ENCODE data around the gene CHST13. TPM values are rescaled to one million over a fixed set of nuclear protein-coding genes. Genes with fewer than 3 reads are reported as not detected.
"Not testable (repeated sequence)": the region's sequence is repeated elsewhere in the genome, so short reads cannot be mapped to it uniquely, and the experiment has no call there.

CHST13 gene
- total RNA-seq, 1 experiment from 2014 or later = 0.91 TPM

DNA sequence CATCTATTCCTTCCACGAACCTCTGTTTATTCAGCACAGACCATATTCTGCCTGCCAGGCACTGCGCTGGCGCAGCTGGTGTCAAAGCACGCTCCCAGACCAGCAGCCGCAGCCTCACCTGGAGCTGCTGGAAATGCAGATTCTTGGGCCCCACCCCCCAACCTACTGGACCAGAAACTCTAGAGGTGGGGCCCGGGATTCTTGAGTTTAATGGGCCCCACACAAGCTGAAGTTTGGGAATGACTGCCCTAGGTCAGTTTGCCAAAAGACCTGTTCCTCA, 7.0 kb downstream of the CHST13 start:
- no peak overlapping the region for H3K27ac ChIP-seq (ENCODE audit: low read depth, low read length)
- H3K4me2 ChIP-seq (ENCODE audit: low read length) = no peak overlapping the region
- peaks cover 46% of the 10 kb centered on the region for H3K27me3 ChIP-seq (ENCODE audit: insufficient read depth, low read length)
- intact Hi-C loops (cut with micrococcal nuclease) = no loop called here
- ChIA-PET POLR2A (no interaction called here), RAD21 (ENCODE audit: low non-redundant PET in 1 of 2, low total read pairs in 2 of 2, uncharacterized antibody in 2 of 2, unreplicated experiment in 2 of 2) (no interaction called here), CTCF (no interaction called here)
- no TSS peak for BruUV-seq (replicated peaks)
- ATAC-seq (no peak), DNase-seq (ENCODE audit: low read depth, low spot score) (no peak)
- H3K4me3 ChIP-seq (replicated peaks in 1 of 2; ENCODE audit: low read depth in 1 of 2, low read length in 2 of 2) = no peak overlapping the region
- H3K79me2 ChIP-seq (ENCODE audit: insufficient read depth, low read length) = no peaks in the 10 kb centered on the region
- TF ChIP-seq, protein P1, sequence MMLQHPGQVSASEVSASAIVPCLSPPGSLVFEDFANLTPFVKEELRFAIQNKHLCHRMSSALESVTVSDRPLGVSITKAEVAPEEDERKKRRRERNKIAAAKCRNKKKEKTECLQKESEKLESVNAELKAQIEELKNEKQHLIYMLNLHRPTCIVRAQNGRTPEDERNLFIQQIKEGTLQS (IDR thresholded peaks at IDR 0.05) = no peak
- no peak for TF ChIP-seq EZH2phosphoT487 (IDR thresholded peaks at IDR 0.05; ENCODE audit: borderline replicate concordance)
- no peak for TF ChIP-seq POLR2A (IDR thresholded peaks at IDR 0.05; ENCODE audit: borderline replicate concordance, extremely low read depth, insufficient read depth, insufficient read length)
- TF ChIP-seq EGR1 (IDR thresholded peaks at IDR 0.05; ENCODE audit: low read depth) = no peak
- no peak for TF ChIP-seq RAD21 (IDR thresholded peaks at IDR 0.05; ENCODE audit: low read depth)
- TF ChIP-seq POLR2AphosphoS5 (IDR thresholded peaks at IDR 0.05; ENCODE audit: low read depth, low read length) = no peak
- no peak for TF ChIP-seq JUND (IDR thresholded peaks at IDR 0.05)
- TF ChIP-seq, protein P2, sequence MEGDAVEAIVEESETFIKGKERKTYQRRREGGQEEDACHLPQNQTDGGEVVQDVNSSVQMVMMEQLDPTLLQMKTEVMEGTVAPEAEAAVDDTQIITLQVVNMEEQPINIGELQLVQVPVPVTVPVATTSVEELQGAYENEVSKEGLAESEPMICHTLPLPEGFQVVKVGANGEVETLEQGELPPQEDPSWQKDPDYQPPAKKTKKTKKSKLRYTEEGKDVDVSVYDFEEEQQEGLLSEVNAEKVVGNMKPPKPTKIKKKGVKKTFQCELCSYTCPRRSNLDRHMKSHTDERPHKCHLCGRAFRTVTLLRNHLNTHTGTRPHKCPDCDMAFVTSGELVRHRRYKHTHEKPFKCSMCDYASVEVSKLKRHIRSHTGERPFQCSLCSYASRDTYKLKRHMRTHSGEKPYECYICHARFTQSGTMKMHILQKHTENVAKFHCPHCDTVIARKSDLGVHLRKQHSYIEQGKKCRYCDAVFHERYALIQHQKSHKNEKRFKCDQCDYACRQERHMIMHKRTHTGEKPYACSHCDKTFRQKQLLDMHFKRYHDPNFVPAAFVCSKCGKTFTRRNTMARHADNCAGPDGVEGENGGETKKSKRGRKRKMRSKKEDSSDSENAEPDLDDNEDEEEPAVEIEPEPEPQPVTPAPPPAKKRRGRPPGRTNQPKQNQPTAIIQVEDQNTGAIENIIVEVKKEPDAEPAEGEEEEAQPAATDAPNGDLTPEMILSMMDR (IDR thresholded peaks at IDR 0.05 in 2 of 3, conservative IDR thresholded peaks at IDR 0.05 in 1 of 3; ENCODE audit: borderline replicate concordance in 1 of 3, insufficient read depth in 1 of 3, low read depth in 2 of 3, low read length in 2 of 3) = no peak
- no peak for TF ChIP-seq CBX3 (IDR thresholded peaks at IDR 0.05; ENCODE audit: low read depth)
- TF ChIP-seq ZFX (IDR thresholded peaks at IDR 0.05) = no peak
- H3K9ac ChIP-seq (ENCODE audit: low read length) = no peak overlapping the region
- H2AFZ ChIP-seq (ENCODE audit: low read depth, low read length, poor library complexity, severe bottlenecking) = no peak overlapping the region
- no peaks in the 10 kb centered on the region for H3K4me1 ChIP-seq (ENCODE audit: control insufficient read depth in 1 of 2, insufficient read depth in 2 of 2, low read length in 2 of 2)
- H3K9me3 ChIP-seq (ENCODE audit: control insufficient read depth in 1 of 2, insufficient read depth in 1 of 2, low read depth in 1 of 2, low read length in 2 of 2) = no peaks in the 10 kb centered on the region
- H4K20me1 ChIP-seq (ENCODE audit: insufficient read depth) = no peaks in the 10 kb centered on the region
- no peaks in the 10 kb centered on the region for H3K36me3 ChIP-seq (ENCODE audit: control insufficient read depth in 1 of 2, insufficient read depth in 2 of 2, low read length in 2 of 2)
- H3K9me2 ChIP-seq (ENCODE audit: insufficient read depth) = no peaks in the 10 kb centered on the region

DNA sequence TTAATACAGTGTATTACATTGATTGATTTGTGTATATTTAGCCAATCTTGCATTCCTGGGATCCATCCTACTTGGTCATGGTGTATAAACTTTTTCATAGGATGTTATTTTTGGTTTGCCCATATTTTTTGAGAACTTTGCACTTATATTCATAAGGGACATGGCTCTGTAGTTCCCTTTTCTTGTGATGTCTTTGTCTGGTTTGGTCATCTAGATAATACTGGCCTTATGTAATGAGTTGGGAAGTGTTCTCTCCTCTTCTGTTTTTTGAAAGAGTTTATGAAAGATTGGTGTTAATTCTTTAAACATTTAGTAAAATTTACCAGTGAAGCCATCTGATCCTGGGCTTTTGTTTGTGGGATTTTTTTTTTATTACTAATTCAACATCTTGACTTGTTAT, 9.6 kb downstream of the CHST13 start:
- peaks cover 50% of the 10 kb centered on the region for H3K27me3 ChIP-seq (ENCODE audit: insufficient read depth, low read length)
- no peak overlapping the region for H3K9ac ChIP-seq (ENCODE audit: low read length)
- no TSS peak for BruUV-seq (replicated peaks)
- no peaks in the 10 kb centered on the region for H3K9me3 ChIP-seq (ENCODE audit: control insufficient read depth in 1 of 2, insufficient read depth in 1 of 2, low read depth in 1 of 2, low read length in 2 of 2)
- TF ChIP-seq FOSL1 (IDR thresholded peaks at IDR 0.05; ENCODE audit: low read depth) (no peak), ELF1 (IDR thresholded peaks at IDR 0.05; ENCODE audit: borderline replicate concordance, low read depth) (no peak), EZH2 (IDR thresholded peaks at IDR 0.05) (no peak), TCF7L2 (IDR thresholded peaks at IDR 0.05; ENCODE audit: borderline replicate concordance, extremely low read depth, insufficient read depth, insufficient read length) (no peak), CEBPB (IDR thresholded peaks at IDR 0.05; ENCODE audit: low read depth) (no peak)
- no peak overlapping the region for H3K27ac ChIP-seq (ENCODE audit: low read depth, low read length)
- H4K20me1 ChIP-seq (ENCODE audit: insufficient read depth) = no peaks in the 10 kb centered on the region
- H3K36me3 ChIP-seq (ENCODE audit: control insufficient read depth in 1 of 2, insufficient read depth in 2 of 2, low read length in 2 of 2) = no peaks in the 10 kb centered on the region
- ATAC-seq = no peak
- H3K9me2 ChIP-seq (ENCODE audit: insufficient read depth) = no peaks in the 10 kb centered on the region
- POLR2A ChIA-PET = no interaction called here
- RAD21 ChIA-PET (ENCODE audit: low non-redundant PET in 1 of 2, low total read pairs in 2 of 2, uncharacterized antibody in 2 of 2, unreplicated experiment in 2 of 2) = no interaction called here
- no peak overlapping the region for H2AFZ ChIP-seq (ENCODE audit: low read depth, low read length, poor library complexity, severe bottlenecking)
- H3K4me1 ChIP-seq (ENCODE audit: control insufficient read depth in 1 of 2, insufficient read depth in 2 of 2, low read length in 2 of 2) = no peaks in the 10 kb centered on the region
- intact Hi-C loops (cut with micrococcal nuclease) = no loop called here
- CTCF ChIA-PET = no interaction called here
- H3K79me2 ChIP-seq (ENCODE audit: insufficient read depth, low read length) = no peaks in the 10 kb centered on the region
- no peak for DNase-seq (ENCODE audit: low read depth, low spot score)
- no peak overlapping the region for H3K4me3 ChIP-seq (replicated peaks in 1 of 2; ENCODE audit: low read depth in 1 of 2, low read length in 2 of 2)
- no peak overlapping the region for H3K4me2 ChIP-seq (ENCODE audit: low read length)

DNA sequence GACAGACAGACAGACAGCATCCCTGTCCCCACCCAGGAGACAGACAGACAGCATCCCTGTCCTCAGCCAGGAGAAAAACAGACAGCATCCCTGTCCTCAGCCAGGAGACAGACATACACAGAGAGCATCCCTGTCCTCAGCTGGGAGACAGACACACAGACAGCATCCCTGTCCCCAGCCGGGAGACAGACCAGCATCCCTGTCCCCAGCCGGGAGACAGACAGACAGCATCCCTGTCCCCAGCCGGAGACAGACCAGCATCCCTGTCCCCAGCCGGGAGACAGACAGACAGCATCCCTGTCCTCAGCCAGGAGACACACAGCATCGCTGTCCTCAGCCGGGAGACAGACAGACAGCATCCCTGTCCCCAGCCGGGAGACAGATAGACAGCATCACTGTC, 10.8 kb downstream of the CHST13 start:
- H3K4me2 ChIP-seq (ENCODE audit: low read length); RAD21 ChIA-PET (ENCODE audit: low non-redundant PET in 1 of 2, low total read pairs in 2 of 2, uncharacterized antibody in 2 of 2, unreplicated experiment in 2 of 2); H3K9ac ChIP-seq (ENCODE audit: low read length); H3K4me1 ChIP-seq (ENCODE audit: control insufficient read depth in 1 of 2, insufficient read depth in 2 of 2, low read length in 2 of 2); H3K9me2 ChIP-seq (ENCODE audit: insufficient read depth); H2AFZ ChIP-seq (ENCODE audit: low read depth, low read length, poor library complexity, severe bottlenecking); ATAC-seq; H3K79me2 ChIP-seq (ENCODE audit: insufficient read depth, low read length); intact Hi-C loops (cut with micrococcal nuclease); H4K20me1 ChIP-seq (ENCODE audit: insufficient read depth); POLR2A ChIA-PET; H3K9me3 ChIP-seq (ENCODE audit: control insufficient read depth in 1 of 2, insufficient read depth in 1 of 2, low read depth in 1 of 2, low read length in 2 of 2); H3K27ac ChIP-seq (ENCODE audit: low read depth, low read length); H3K36me3 ChIP-seq (ENCODE audit: control insufficient read depth in 1 of 2, insufficient read depth in 2 of 2, low read length in 2 of 2); DNase-seq (ENCODE audit: low read depth, low spot score); CTCF ChIA-PET; BruUV-seq (replicated peaks); H3K4me3 ChIP-seq (replicated peaks in 1 of 2; ENCODE audit: low read depth in 1 of 2, low read length in 2 of 2): not testable (repeated sequence)
- H3K27me3 ChIP-seq (ENCODE audit: insufficient read depth, low read length) = peaks cover 50% of the 10 kb centered on the region

Data from HCT116 (cell line).